ENCODE results near the gene RFX7.

The RFX7 gene

GRCh38 chr15:56244038-56244810 is 545 bp upstream of the RFX7 start:
- no peak for DNase-seq (ENCODE audit: low read depth)

GRCh38 chr15:56242576-56243162 is 1.0 kb downstream of the RFX7 start:
- DNase-seq (ENCODE audit: low read depth) = no peak

GRCh38 chr15:56241374-56242105 is 2.1 kb downstream of the RFX7 start:
- DNase-seq (ENCODE audit: low read depth) = no peak

GRCh38 chr15:56240390-56240789 is 3.3 kb downstream of the RFX7 start:
- no peak for DNase-seq (ENCODE audit: low read depth)

GRCh38 chr15:56236197-56236596 is 7.5 kb downstream of the RFX7 start:
- DNase-seq (ENCODE audit: low read depth) = no peak

GRCh38 chr15:56234804-56235203 is 8.9 kb downstream of the RFX7 start:
- DNase-seq (ENCODE audit: low read depth) = no peak

GRCh38 chr15:56233549-56233948 is 10.1 kb downstream of the RFX7 start:
- no peak for DNase-seq (ENCODE audit: low read depth)

GRCh38 chr15:56232058-56232457 is 11.6 kb downstream of the RFX7 start:
- DNase-seq (ENCODE audit: low read depth) = no peak

GRCh38 chr15:56228854-56229253 is 14.8 kb downstream of the RFX7 start:
- DNase-seq (ENCODE audit: low read depth) = no peak

GRCh38 chr15:56228352-56228751 is 15.3 kb downstream of the RFX7 start:
- DNase-seq (ENCODE audit: low read depth) = no peak

- no peak for DNase-seq (ENCODE audit: low read depth)
Measured at GRCh38 chr15:56227780-56228179, 15.9 kb downstream of the RFX7 start.

- no peak for DNase-seq (ENCODE audit: low read depth)
Measured at GRCh38 chr15:56227306-56227705, 16.4 kb downstream of the RFX7 start.

GRCh38 chr15:56225520-56225919 is 18.2 kb downstream of the RFX7 start:
- DNase-seq (ENCODE audit: low read depth) = no peak

GRCh38 chr15:56222302-56222701 is 21.4 kb downstream of the RFX7 start:
- no peak for DNase-seq (ENCODE audit: low read depth)

- DNase-seq (ENCODE audit: low read depth) = no peak
Measured at GRCh38 chr15:56217341-56217740, 26.3 kb downstream of the RFX7 start.

- DNase-seq (ENCODE audit: low read depth) = no peak
Measured at GRCh38 chr15:56215769-56216168, 27.9 kb downstream of the RFX7 start.

GRCh38 chr15:56211960-56212550 is 31.6 kb downstream of the RFX7 start:
- DNase-seq (ENCODE audit: low read depth) = no peak

GRCh38 chr15:56211064-56211463 is 32.6 kb downstream of the RFX7 start:
- DNase-seq (ENCODE audit: low read depth) = no peak

GRCh38 chr15:56208641-56209155 is 35.0 kb downstream of the RFX7 start:
- DNase-seq (ENCODE audit: low read depth) = no peak

GRCh38 chr15:56208185-56208584 is 35.5 kb downstream of the RFX7 start:
- DNase-seq (ENCODE audit: low read depth) = no peak

GRCh38 chr15:56207711-56208110 is 36.0 kb downstream of the RFX7 start:
- DNase-seq (ENCODE audit: low read depth) = no peak

- DNase-seq (ENCODE audit: low read depth) = no peak
Measured at GRCh38 chr15:56207092-56207491, 36.6 kb downstream of the RFX7 start.

Measured in stimulated activated CD8-positive, alpha-beta memory T cell treated with anti-CD3 and anti-CD28 coated beads, Interleukin-12 subunit alpha, Interleukin-12 subunit beta, amount 100 ng/mL, for 4 hours (primary cell).